ENCODE data around the gene ATP6V1E1.

DNA sequence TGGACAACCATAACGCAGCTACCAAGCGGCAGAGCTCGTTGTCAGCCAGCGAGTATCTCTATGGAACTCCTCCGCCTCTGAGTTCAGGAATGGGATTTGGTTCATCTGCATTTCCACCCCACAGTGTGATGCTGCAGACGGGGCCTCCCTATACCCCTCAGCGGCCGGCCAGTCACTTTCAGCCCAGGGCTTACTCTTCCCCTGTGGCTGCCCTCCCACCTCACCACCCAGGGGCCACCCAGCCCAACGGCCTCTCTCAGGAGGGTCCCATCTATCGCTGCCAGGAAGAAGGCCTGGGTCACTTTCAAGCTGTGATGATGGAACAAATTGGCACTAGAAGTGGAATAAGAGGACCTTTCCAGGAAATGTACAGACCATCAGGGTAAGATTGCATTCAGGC is 79.4 kb downstream of the ATP6V1E1 start:
- TF ChIP-seq MEIS1 (CRISPR knock-in tag; IDR thresholded peaks at IDR 0.05; ENCODE audit: borderline replicate concordance) (no peak), ZNF677 (tag by site-specific recombination; IDR thresholded peaks at IDR 0.05) (no peak), ZNF354C (tag by site-specific recombination; IDR thresholded peaks at IDR 0.05; ENCODE audit: borderline replicate concordance, low read depth) (no peak), ZBTB8A (tag by site-specific recombination; IDR thresholded peaks at IDR 0.05) (no peak), ZNF596 (tag by site-specific recombination; IDR thresholded peaks at IDR 0.05) (no peak), ZNF311 (tag by site-specific recombination; IDR thresholded peaks at IDR 0.05; ENCODE audit: borderline replicate concordance) (no peak), ZNF558 (tag by site-specific recombination; IDR thresholded peaks at IDR 0.05) (no peak), ZNF121 (tag by site-specific recombination; IDR thresholded peaks at IDR 0.05) (no peak), ZNF274 (IDR thresholded peaks at IDR 0.05; ENCODE audit: low read length) (no peak), ZNF274 (tag by site-specific recombination; IDR thresholded peaks at IDR 0.05; ENCODE audit: borderline replicate concordance) (no peak), ZNF621 (tag by site-specific recombination; IDR thresholded peaks at IDR 0.05) (no peak), ZNF211 (tag by site-specific recombination; IDR thresholded peaks at IDR 0.05; ENCODE audit: low read depth) (no peak)
- TF ChIP-seq, protein P1, sequence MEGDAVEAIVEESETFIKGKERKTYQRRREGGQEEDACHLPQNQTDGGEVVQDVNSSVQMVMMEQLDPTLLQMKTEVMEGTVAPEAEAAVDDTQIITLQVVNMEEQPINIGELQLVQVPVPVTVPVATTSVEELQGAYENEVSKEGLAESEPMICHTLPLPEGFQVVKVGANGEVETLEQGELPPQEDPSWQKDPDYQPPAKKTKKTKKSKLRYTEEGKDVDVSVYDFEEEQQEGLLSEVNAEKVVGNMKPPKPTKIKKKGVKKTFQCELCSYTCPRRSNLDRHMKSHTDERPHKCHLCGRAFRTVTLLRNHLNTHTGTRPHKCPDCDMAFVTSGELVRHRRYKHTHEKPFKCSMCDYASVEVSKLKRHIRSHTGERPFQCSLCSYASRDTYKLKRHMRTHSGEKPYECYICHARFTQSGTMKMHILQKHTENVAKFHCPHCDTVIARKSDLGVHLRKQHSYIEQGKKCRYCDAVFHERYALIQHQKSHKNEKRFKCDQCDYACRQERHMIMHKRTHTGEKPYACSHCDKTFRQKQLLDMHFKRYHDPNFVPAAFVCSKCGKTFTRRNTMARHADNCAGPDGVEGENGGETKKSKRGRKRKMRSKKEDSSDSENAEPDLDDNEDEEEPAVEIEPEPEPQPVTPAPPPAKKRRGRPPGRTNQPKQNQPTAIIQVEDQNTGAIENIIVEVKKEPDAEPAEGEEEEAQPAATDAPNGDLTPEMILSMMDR (tag by site-specific recombination; IDR thresholded peaks at IDR 0.05), result no peak
- TF ChIP-seq, protein P2, sequence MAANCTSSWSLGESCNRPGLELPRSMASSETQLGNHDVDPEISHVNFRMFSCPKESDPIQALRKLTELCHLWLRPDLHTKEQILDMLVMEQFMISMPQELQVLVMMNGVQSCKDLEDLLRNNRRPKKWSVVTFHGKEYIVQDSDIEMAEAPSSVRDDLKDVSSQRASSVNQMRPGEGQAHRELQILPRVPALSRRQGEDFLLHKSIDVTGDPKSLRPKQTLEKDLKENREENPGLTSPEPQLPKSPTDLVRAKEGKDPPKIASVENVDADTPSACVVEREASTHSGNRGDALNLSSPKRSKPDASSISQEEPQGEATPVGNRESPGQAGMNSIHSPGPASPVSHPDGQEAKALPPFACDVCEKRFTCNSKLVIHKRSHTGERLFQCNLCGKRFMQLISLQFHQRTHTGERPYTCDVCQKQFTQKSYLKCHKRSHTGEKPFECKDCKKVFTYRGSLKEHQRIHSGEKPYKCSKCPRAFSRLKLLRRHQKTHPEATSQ (tag by site-specific recombination; IDR thresholded peaks at IDR 0.05), result no peak
